Activated CD4-positive, alpha-beta T cell treated with anti-CD3 and anti-CD28 coated beads, Interleukin-2, amount 50 U/mL, for 1 hour (primary cell): ENCODE data around the gene TEAD1.

Source experiments
- DNase-seq: peaks from one replicate; pipeline ENCODE4 v3.0.0-alpha.2; 2020

Gene TEAD1

GRCh38 chr11:12715941-12716340, 41.7 kb downstream of the TEAD1 start:
- no peak for DNase-seq

- no peak for DNase-seq
These were observed 42.6 kb downstream of the TEAD1 start for GRCh38 chr11:12716816-12717215.

GRCh38 chr11:12717851-12718291, 43.6 kb downstream of the TEAD1 start:
- peak; percentile 6 for DNase-seq

- no peak for DNase-seq
These were observed 45.0 kb downstream of the TEAD1 start for GRCh38 chr11:12719221-12719620.

- no peak for DNase-seq
These were observed 47.8 kb downstream of the TEAD1 start for GRCh38 chr11:12721816-12722604.

GRCh38 chr11:12723421-12724300, 49.4 kb downstream of the TEAD1 start:
- DNase-seq, result no peak

GRCh38 chr11:12724301-12725054, 50.3 kb downstream of the TEAD1 start:
- no peak for DNase-seq

GRCh38 chr11:12725055-12725862, 51.0 kb downstream of the TEAD1 start:
- no peak for DNase-seq

GRCh38 chr11:12725863-12726682, 51.9 kb downstream of the TEAD1 start:
- no peak for DNase-seq

- no peak for DNase-seq
These were observed 53.5 kb downstream of the TEAD1 start for GRCh38 chr11:12727563-12728211.

GRCh38 chr11:12728417-12728816, 54.2 kb downstream of the TEAD1 start:
- no peak for DNase-seq

GRCh38 chr11:12729941-12730340, 55.7 kb downstream of the TEAD1 start:
- no peak for DNase-seq

- no peak for DNase-seq
These were observed 57.7 kb downstream of the TEAD1 start for GRCh38 chr11:12731841-12732336.

- no peak for DNase-seq
These were observed 58.9 kb downstream of the TEAD1 start for GRCh38 chr11:12733091-12733490.

GRCh38 chr11:12734625-12735024, 60.4 kb downstream of the TEAD1 start:
- no peak for DNase-seq

- DNase-seq, result no peak
These were observed 61.0 kb downstream of the TEAD1 start for GRCh38 chr11:12735262-12735661.

GRCh38 chr11:12737024-12737423, 62.8 kb downstream of the TEAD1 start:
- no peak for DNase-seq

- DNase-seq, result no peak
These were observed 67.5 kb downstream of the TEAD1 start for GRCh38 chr11:12741671-12742216.

- no peak for DNase-seq
These were observed 69.7 kb downstream of the TEAD1 start for GRCh38 chr11:12743834-12744449.
